Chondrocyte (in vitro differentiated cells): Measurements from ENCODE around the gene LMTK2. TPM values are rescaled to one million over a fixed set of nuclear protein-coding genes. Genes with fewer than 3 reads are reported as not detected.
A peak's percentile ranks its signal among the peaks of the same experiment; 100 is the strongest.

ENCODE experiments used
- DNase-seq: peaks from one replicate; pipeline ENCODE4 v3.0.0; 2021; ENCODE audit warnings: mixed read lengths, low spot score
- H3K27ac Mint-ChIP-seq: one replicate; pipeline ENCODE4 v1.8.0; 2021; ENCODE audit warnings: mild to moderate bottlenecking, moderate library complexity, mixed read lengths; ENCODE audit not compliant: unreplicated experiment
- H3K27me3 Mint-ChIP-seq: 2 replicates; pipeline ENCODE4 v1.8.0; 2021; ENCODE audit warnings: low read depth, mixed read lengths
- H3K36me3 Mint-ChIP-seq: 2 replicates; pipeline ENCODE4 v1.8.0; 2021; ENCODE audit warnings: low read depth, mixed read lengths
- H3K4me1 Mint-ChIP-seq: 2 replicates; pipeline ENCODE4 v1.8.0; 2021; ENCODE audit warnings: low read depth, mild to moderate bottlenecking, mixed read lengths
- H3K4me3 Mint-ChIP-seq: one replicate; pipeline ENCODE4 v1.8.0; 2021; ENCODE audit warnings: mild to moderate bottlenecking, moderate library complexity, mixed read lengths; ENCODE audit not compliant: unreplicated experiment
- H3K9me3 Mint-ChIP-seq: 2 replicates; pipeline ENCODE4 v1.8.0; 2021; ENCODE audit warnings: low read depth, mixed read lengths
- CTCF ChIP-seq: fragments of 200-600 bp; sonication (generic); IDR thresholded peaks from 2 replicates; pipeline ENCODE4 v1.5.0; 2021; ENCODE audit warnings: antibody characterized with exemption, mild to moderate bottlenecking, moderate library complexity
- total RNA-seq: library from RNA; stranded (reverse); gene quantifications from 3 replicates; pipeline ENCODE4 v1.2.1, GENCODE V29; 2021

LMTK2 gene
- total RNA-seq, 1 donor from 2014 or later, result 15.0 TPM

- H3K4me1 Mint-ChIP-seq, result peaks cover 9% of the 10 kb centered on the region
- no peak overlapping the region for H3K4me3 Mint-ChIP-seq
- no peak for DNase-seq
- H3K9me3 Mint-ChIP-seq, result no peaks in the 10 kb centered on the region
- no peaks in the 10 kb centered on the region for H3K27me3 Mint-ChIP-seq
- peaks cover 6% of the 10 kb centered on the region for H3K36me3 Mint-ChIP-seq
- no peak for TF ChIP-seq CTCF
- H3K27ac Mint-ChIP-seq, result no peak overlapping the region
These were observed 138.2 kb downstream of the LMTK2 start for GRCh38 chr7:98244871-98245270.

DNA sequence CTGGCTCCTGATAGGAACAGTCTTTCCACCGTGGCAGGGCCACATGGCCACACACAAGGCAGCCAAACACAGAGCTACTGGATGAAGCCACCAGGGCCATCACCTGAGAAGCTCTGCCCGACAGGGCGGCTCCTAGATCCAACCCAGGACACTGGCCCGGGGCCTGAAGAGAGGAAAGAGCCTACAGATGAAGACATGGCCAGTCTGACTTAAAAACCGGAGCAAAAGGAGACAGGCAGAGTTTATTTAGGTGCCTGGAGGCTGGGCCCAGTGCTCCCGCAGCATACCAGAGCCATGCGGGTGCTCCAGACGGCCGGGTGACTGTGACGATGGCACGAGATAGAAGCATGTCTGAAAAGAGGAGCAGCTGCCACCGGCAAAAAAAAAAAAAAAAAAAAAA is 141.5 kb downstream of the LMTK2 start:
- H3K4me1 Mint-ChIP-seq, result peaks cover 23% of the 10 kb centered on the region
- H3K36me3 Mint-ChIP-seq, result peaks cover 2% of the 10 kb centered on the region
- H3K9me3 Mint-ChIP-seq, result no peaks in the 10 kb centered on the region
- no peak for DNase-seq
- no peak for TF ChIP-seq CTCF
- no peak overlapping the region for H3K4me3 Mint-ChIP-seq
- H3K27me3 Mint-ChIP-seq, result no peaks in the 10 kb centered on the region
- no peak overlapping the region for H3K27ac Mint-ChIP-seq

GRCh38 chr7:98249106-98249505 is 142.4 kb downstream of the LMTK2 start:
- TF ChIP-seq CTCF, result no peak
- Mint-ChIP-seq H3K36me3 (peaks cover 2% of the 10 kb centered on the region), H3K4me3 (no peak overlapping the region), H3K4me1 (peaks cover 27% of the 10 kb centered on the region), H3K9me3 (no peaks in the 10 kb centered on the region), H3K27ac (no peak overlapping the region), H3K27me3 (no peaks in the 10 kb centered on the region)
- DNase-seq, result no peak

DNA sequence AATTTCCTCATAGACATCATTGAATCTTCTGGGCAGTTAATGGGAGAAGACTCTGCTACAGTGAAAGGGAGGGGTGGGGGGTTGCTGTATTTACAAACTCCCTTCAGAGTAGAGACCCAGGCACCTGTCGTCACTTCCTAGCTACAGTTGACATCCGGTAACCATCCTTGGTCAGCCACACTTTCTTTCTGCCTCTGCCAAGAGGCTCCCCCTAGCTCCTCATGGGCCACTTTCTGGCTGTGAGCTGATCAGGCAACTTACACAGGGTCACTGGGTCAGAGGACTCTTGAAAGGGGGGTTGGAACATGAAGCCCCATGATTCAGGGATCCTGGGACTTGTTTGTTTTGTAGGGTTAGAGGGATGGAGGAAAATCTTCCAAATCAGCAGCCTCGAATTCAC is 144.1 kb downstream of the LMTK2 start:
- peaks cover 2% of the 10 kb centered on the region for H3K36me3 Mint-ChIP-seq
- H3K9me3 Mint-ChIP-seq, result no peaks in the 10 kb centered on the region
- H3K27me3 Mint-ChIP-seq, result no peaks in the 10 kb centered on the region
- H3K27ac Mint-ChIP-seq, result no peak overlapping the region
- TF ChIP-seq CTCF, result no peak
- peaks cover 27% of the 10 kb centered on the region for H3K4me1 Mint-ChIP-seq
- DNase-seq, result no peak
- peak overlapping the region; percentile 96 for H3K4me3 Mint-ChIP-seq

GRCh38 chr7:98251231-98251600 is 144.6 kb downstream of the LMTK2 start:
- DNase-seq, result no peak
- Mint-ChIP-seq H3K4me3 (peak overlapping the region; percentile 96), H3K27ac (no peak overlapping the region), H3K4me1 (peaks cover 27% of the 10 kb centered on the region), H3K27me3 (no peaks in the 10 kb centered on the region), H3K9me3 (no peaks in the 10 kb centered on the region), H3K36me3 (peaks cover 2% of the 10 kb centered on the region)
- TF ChIP-seq CTCF, result no peak
